Thyroid gland (tissue), 4 donors: ENCODE measurements around the gene ATP1A2.

Experiments
- POLR2A ChIP-seq, 2 donors: fragments of 450-650 bp; IDR thresholded peaks; one replicate each; pipeline ENCODE4 v1.6.1; 2017; ENCODE audit warnings: antibody characterized with exemption in 2 of 2, mild to moderate bottlenecking in 2 of 2, moderate library complexity in 1 of 2
- TF ChIP-seq, protein P1 (sequence below), 6 experiments: fragments of 200-600 bp in 3 of 6; fragments of 450-650 bp in 3 of 6; sonication (generic) in 3 of 6; IDR thresholded peaks; one replicate each; pipeline ENCODE4 v1.5.1; 2016 to 2019; ENCODE audit warnings: antibody characterized with exemption in 6 of 6, mild to moderate bottlenecking in 2 of 6, inconsistent platforms in 1 of 6, moderate library complexity in 1 of 6

DNA sequence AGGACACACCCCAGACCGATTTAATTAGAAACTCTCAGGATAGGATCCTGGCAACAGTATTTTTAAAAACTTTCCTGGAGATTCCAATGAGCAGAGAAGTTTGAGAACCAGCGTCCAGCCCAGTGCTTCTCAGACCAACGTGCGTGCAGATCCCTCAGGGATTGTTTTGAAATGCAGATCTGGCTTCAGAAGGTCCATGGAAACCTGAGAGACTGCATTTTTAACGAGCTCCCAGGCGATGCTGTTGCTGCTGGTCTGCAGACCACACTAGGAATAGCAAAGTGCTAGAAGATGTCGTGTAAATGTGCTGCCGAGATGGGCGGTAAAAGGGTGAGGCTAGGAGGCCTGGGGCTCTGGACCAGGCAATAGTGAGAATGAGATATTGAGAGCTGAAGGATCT lies 56.4 kb downstream of the ATP1A2 start:
- TF ChIP-seq POLR2A (IDR thresholded peaks at IDR 0.05): no peak
- TF ChIP-seq, protein P1, sequence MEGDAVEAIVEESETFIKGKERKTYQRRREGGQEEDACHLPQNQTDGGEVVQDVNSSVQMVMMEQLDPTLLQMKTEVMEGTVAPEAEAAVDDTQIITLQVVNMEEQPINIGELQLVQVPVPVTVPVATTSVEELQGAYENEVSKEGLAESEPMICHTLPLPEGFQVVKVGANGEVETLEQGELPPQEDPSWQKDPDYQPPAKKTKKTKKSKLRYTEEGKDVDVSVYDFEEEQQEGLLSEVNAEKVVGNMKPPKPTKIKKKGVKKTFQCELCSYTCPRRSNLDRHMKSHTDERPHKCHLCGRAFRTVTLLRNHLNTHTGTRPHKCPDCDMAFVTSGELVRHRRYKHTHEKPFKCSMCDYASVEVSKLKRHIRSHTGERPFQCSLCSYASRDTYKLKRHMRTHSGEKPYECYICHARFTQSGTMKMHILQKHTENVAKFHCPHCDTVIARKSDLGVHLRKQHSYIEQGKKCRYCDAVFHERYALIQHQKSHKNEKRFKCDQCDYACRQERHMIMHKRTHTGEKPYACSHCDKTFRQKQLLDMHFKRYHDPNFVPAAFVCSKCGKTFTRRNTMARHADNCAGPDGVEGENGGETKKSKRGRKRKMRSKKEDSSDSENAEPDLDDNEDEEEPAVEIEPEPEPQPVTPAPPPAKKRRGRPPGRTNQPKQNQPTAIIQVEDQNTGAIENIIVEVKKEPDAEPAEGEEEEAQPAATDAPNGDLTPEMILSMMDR (IDR thresholded peaks at IDR 0.05): no peak
